CD4-positive, CD25-positive, alpha-beta regulatory T cell (primary cell): Measurements from ENCODE around the gene ATP2B1. TPM values are rescaled to one million over a fixed set of nuclear protein-coding genes. Genes with fewer than 3 reads are reported as not detected.

ENCODE experiments used
- ATAC-seq, 2 donors: fragments of 150-1000 bp; cut with Tn5 transposase; one replicate each; pipeline ENCODE4 v1.10.0; 2021; ENCODE audit warnings: low read depth in 2 of 2, moderate number of reproducible peaks in 2 of 2, moderate library complexity in 1 of 2
- DNase-seq, 3 donors: peaks; one replicate each; pipeline versions ENCODE4 v3.0.0 to v3.0.0-alpha.2; 2012 to 2022; ENCODE audit warnings: mixed read lengths in 1 of 3
- H3K27ac ChIP-seq: one replicate; pipeline ENCODE4 v1.7.0; 2013; ENCODE audit warnings: mild to moderate bottlenecking, low read length; ENCODE audit not compliant: insufficient read depth, poor library complexity, severe bottlenecking
- H3K27me3 ChIP-seq: one replicate; pipeline ENCODE4 v1.7.0; 2013; ENCODE audit warnings: low read length; ENCODE audit not compliant: control insufficient read depth, insufficient read depth
- H3K36me3 ChIP-seq: one replicate; pipeline ENCODE4 v1.7.0; 2013; ENCODE audit warnings: mild to moderate bottlenecking, low read length, moderate library complexity; ENCODE audit not compliant: control insufficient read depth, insufficient read depth
- H3K4me1 ChIP-seq: 2 replicates; pipeline ENCODE4 v1.7.0; 2013; ENCODE audit warnings: mild to moderate bottlenecking, low read length; ENCODE audit not compliant: insufficient read depth, control insufficient read depth, poor library complexity, severe bottlenecking
- H3K4me3 ChIP-seq: one replicate; pipeline ENCODE4 v1.7.0; 2013; ENCODE audit warnings: low read depth, mild to moderate bottlenecking, low read length, moderate library complexity
- H3K9me3 ChIP-seq, 2 experiments: 1 replicate in 1 of 2; 2 replicates in 1 of 2; pipeline ENCODE4 v1.7.0; 2013; ENCODE audit warnings: low read length in 2 of 2, mild to moderate bottlenecking in 1 of 2, moderate library complexity in 1 of 2; ENCODE audit not compliant: control insufficient read depth in 2 of 2
- H3K27ac Mint-ChIP-seq, 3 donors: one replicate each; pipeline ENCODE4 v1.8.0; 2020 to 2022; ENCODE audit warnings: mild to moderate bottlenecking in 3 of 3, mixed read lengths in 3 of 3, moderate library complexity in 2 of 3
- H3K27me3 Mint-ChIP-seq: one replicate; pipeline ENCODE4 v1.8.0; 2022; ENCODE audit warnings: mild to moderate bottlenecking, mixed read lengths
- H3K36me3 Mint-ChIP-seq: one replicate; pipeline ENCODE4 v1.8.0; 2020; ENCODE audit warnings: mixed read lengths
- H3K4me1 Mint-ChIP-seq, 4 donors: one replicate each; pipeline ENCODE4 v1.8.0; 2020 to 2022; ENCODE audit warnings: mixed read lengths in 4 of 4, mild to moderate bottlenecking in 1 of 4
- H3K4me3 Mint-ChIP-seq, 4 donors: one replicate each; pipeline ENCODE4 v1.8.0; 2020 to 2022; ENCODE audit warnings: mild to moderate bottlenecking in 4 of 4, mixed read lengths in 4 of 4, moderate library complexity in 3 of 4
- H3K9me3 Mint-ChIP-seq, 7 donors: one replicate each; pipeline ENCODE4 v1.8.0; 2020 to 2022; ENCODE audit warnings: mixed read lengths in 7 of 7, mild to moderate bottlenecking in 3 of 7, moderate library complexity in 2 of 7
- polyA plus RNA-seq, 4 donors: library from polyadenylated mRNA; unstranded; fragments of 300-500 nt; fragmentation: Illumina TruSeq; gene quantifications; one replicate each; pipeline ENCODE4 v1.2.3, GENCODE V29; 2021
- total RNA-seq: library from RNA; stranded (reverse); gene quantifications from one replicate; pipeline ENCODE4 v1.2.3, GENCODE V29; 2022

The ATP2B1 gene
- total and polyA plus RNA-seq, 5 donors from 2014 or later: 51.1 to 189 (median 73.5) TPM

- no peak overlapping the region for H3K27ac Mint-ChIP-seq
- H3K9me3 ChIP-seq: no peaks in the 10 kb centered on the region
- DNase-seq (no peak), ATAC-seq (no peak)
- no peak overlapping the region for H3K4me3 Mint-ChIP-seq
- no peaks in the 10 kb centered on the region for H3K27me3 Mint-ChIP-seq
- H3K36me3 ChIP-seq: no peaks in the 10 kb centered on the region
- no peaks in the 10 kb centered on the region for H3K4me1 ChIP-seq
- no peak overlapping the region for H3K27ac ChIP-seq
- no peaks in the 10 kb centered on the region for H3K27me3 ChIP-seq
- peaks cover 0 to 3% (median 0%) of the 10 kb centered on the region in 7 donors for H3K9me3 Mint-ChIP-seq
- peaks cover 0 to 4% (median 0%) of the 10 kb centered on the region in 4 donors for H3K4me1 Mint-ChIP-seq
- H3K4me3 ChIP-seq: no peak overlapping the region
- H3K36me3 Mint-ChIP-seq: peaks cover 4% of the 10 kb centered on the region
These were observed 140.9 kb downstream of the ATP2B1 start for GRCh38 chr12:89567691-89568239.

- Mint-ChIP-seq H3K27me3 (no peaks in the 10 kb centered on the region), H3K4me1 (peaks cover 0 to 4% (median 3%) of the 10 kb centered on the region in 4 donors), H3K4me3 (no peak overlapping the region), H3K9me3 (peaks cover 0 to 3% (median 0%) of the 10 kb centered on the region in 7 donors), H3K27ac (no peak overlapping the region), H3K36me3 (peaks cover 4% of the 10 kb centered on the region)
- DNase-seq: no peak
- no peaks in the 10 kb centered on the region for H3K9me3 ChIP-seq
- no peak overlapping the region for H3K4me3 ChIP-seq
- no peaks in the 10 kb centered on the region for H3K4me1 ChIP-seq
- no peaks in the 10 kb centered on the region for H3K36me3 ChIP-seq
- H3K27me3 ChIP-seq: no peaks in the 10 kb centered on the region
- ATAC-seq: no peak
- no peak overlapping the region for H3K27ac ChIP-seq
These were observed 142.0 kb downstream of the ATP2B1 start for GRCh38 chr12:89566615-89567014.

GRCh38 chr12:89565002-89565401, 143.6 kb downstream of the ATP2B1 start:
- Histone ChIP-seq H3K27me3 (no peaks in the 10 kb centered on the region), H3K36me3 (no peaks in the 10 kb centered on the region), H3K27ac (no peak overlapping the region), H3K4me3 (no peak overlapping the region), H3K9me3 (no peaks in the 10 kb centered on the region), H3K4me1 (no peaks in the 10 kb centered on the region)
- Mint-ChIP-seq H3K27me3 (no peaks in the 10 kb centered on the region), H3K36me3 (peaks cover 4% of the 10 kb centered on the region), H3K27ac (no peak overlapping the region), H3K4me3 (no peak overlapping the region), H3K4me1 (peaks cover 0 to 4% (median 3%) of the 10 kb centered on the region in 4 donors), H3K9me3 (peaks cover 0 to 3% (median 0%) of the 10 kb centered on the region in 7 donors)
- no peak for ATAC-seq
- DNase-seq: no peak

- H3K4me1 ChIP-seq: no peaks in the 10 kb centered on the region
- Mint-ChIP-seq H3K4me1 (peaks cover 0 to 4% (median 1%) of the 10 kb centered on the region in 4 donors), H3K36me3 (no peaks in the 10 kb centered on the region), H3K4me3 (no peak overlapping the region), H3K27ac (no peak overlapping the region), H3K9me3 (no peaks in the 10 kb centered on the region), H3K27me3 (peaks cover 5% of the 10 kb centered on the region)
- H3K27ac ChIP-seq: no peak overlapping the region
- no peaks in the 10 kb centered on the region for H3K27me3 ChIP-seq
- no peaks in the 10 kb centered on the region for H3K9me3 ChIP-seq
- ATAC-seq (no peak), DNase-seq (no peak)
- H3K36me3 ChIP-seq: no peaks in the 10 kb centered on the region
- no peak overlapping the region for H3K4me3 ChIP-seq
These were observed 148.9 kb downstream of the ATP2B1 start for GRCh38 chr12:89559753-89560152.

- Histone ChIP-seq H3K4me3 (no peak overlapping the region), H3K9me3 (no peaks in the 10 kb centered on the region), H3K36me3 (no peaks in the 10 kb centered on the region), H3K27me3 (no peaks in the 10 kb centered on the region), H3K27ac (no peak overlapping the region), H3K4me1 (no peaks in the 10 kb centered on the region)
- DNase-seq (no peak), ATAC-seq (no peak)
- Mint-ChIP-seq H3K27ac (no peak overlapping the region), H3K27me3 (peaks cover 5% of the 10 kb centered on the region), H3K36me3 (no peaks in the 10 kb centered on the region), H3K4me1 (peaks cover 0 to 3% (median 1%) of the 10 kb centered on the region in 4 donors), H3K9me3 (peaks cover 0 to 6% (median 0%) of the 10 kb centered on the region in 7 donors), H3K4me3 (no peak overlapping the region)
These were observed 151.7 kb downstream of the ATP2B1 start for GRCh38 chr12:89556976-89557375.

- H3K27me3 Mint-ChIP-seq: peaks cover 1% of the 10 kb centered on the region
- ATAC-seq: no peak
- H3K4me3 Mint-ChIP-seq: no peak overlapping the region
- H3K9me3 Mint-ChIP-seq: peaks cover 0 to 6% (median 0%) of the 10 kb centered on the region in 7 donors
- H3K27ac Mint-ChIP-seq: no peak overlapping the region
- no peaks in the 10 kb centered on the region for H3K4me1 Mint-ChIP-seq
- no peaks in the 10 kb centered on the region for H3K36me3 ChIP-seq
- H3K9me3 ChIP-seq: no peaks in the 10 kb centered on the region
- no peaks in the 10 kb centered on the region for H3K36me3 Mint-ChIP-seq
- no peaks in the 10 kb centered on the region for H3K4me1 ChIP-seq
- no peak overlapping the region for H3K27ac ChIP-seq
- no peaks in the 10 kb centered on the region for H3K27me3 ChIP-seq
- no peak overlapping the region for H3K4me3 ChIP-seq
- no peak for DNase-seq
These were observed 156.3 kb downstream of the ATP2B1 start for GRCh38 chr12:89552376-89552775.

- no peaks in the 10 kb centered on the region for H3K27me3 Mint-ChIP-seq
- no peaks in the 10 kb centered on the region for H3K36me3 ChIP-seq
- H3K27ac ChIP-seq: no peak overlapping the region
- H3K4me1 ChIP-seq: no peaks in the 10 kb centered on the region
- ATAC-seq: no peak
- H3K27me3 ChIP-seq: no peaks in the 10 kb centered on the region
- no peak overlapping the region for H3K4me3 ChIP-seq
- H3K4me1 Mint-ChIP-seq: no peaks in the 10 kb centered on the region
- H3K4me3 Mint-ChIP-seq: no peak overlapping the region
- no peaks in the 10 kb centered on the region for H3K9me3 ChIP-seq
- H3K9me3 Mint-ChIP-seq: peaks cover 0 to 6% (median 0%) of the 10 kb centered on the region in 7 donors
- H3K36me3 Mint-ChIP-seq: no peaks in the 10 kb centered on the region
- no peak for DNase-seq
- H3K27ac Mint-ChIP-seq: no peak overlapping the region
These were observed 156.9 kb downstream of the ATP2B1 start for GRCh38 chr12:89551747-89552146.

GRCh38 chr12:89547101-89547500, 161.5 kb downstream of the ATP2B1 start:
- Histone ChIP-seq H3K27me3 (no peaks in the 10 kb centered on the region), H3K4me1 (peaks cover 6% of the 10 kb centered on the region), H3K36me3 (no peaks in the 10 kb centered on the region), H3K27ac (no peak overlapping the region), H3K9me3 (no peaks in the 10 kb centered on the region), H3K4me3 (no peak overlapping the region)
- DNase-seq (no peak), ATAC-seq (no peak)
- no peaks in the 10 kb centered on the region for H3K36me3 Mint-ChIP-seq
- H3K4me1 Mint-ChIP-seq: peaks cover 0 to 12% (median 6%) of the 10 kb centered on the region in 4 donors
- H3K27ac Mint-ChIP-seq: no peak overlapping the region
- no peak overlapping the region for H3K4me3 Mint-ChIP-seq
- no peaks in the 10 kb centered on the region for H3K9me3 Mint-ChIP-seq
- H3K27me3 Mint-ChIP-seq: no peaks in the 10 kb centered on the region
